ENCODE results near the gene RNF112.

GRCh38 chr17:19411631-19412030 is 599 bp downstream of the RNF112 start:
- TF ChIP-seq, protein P1, sequence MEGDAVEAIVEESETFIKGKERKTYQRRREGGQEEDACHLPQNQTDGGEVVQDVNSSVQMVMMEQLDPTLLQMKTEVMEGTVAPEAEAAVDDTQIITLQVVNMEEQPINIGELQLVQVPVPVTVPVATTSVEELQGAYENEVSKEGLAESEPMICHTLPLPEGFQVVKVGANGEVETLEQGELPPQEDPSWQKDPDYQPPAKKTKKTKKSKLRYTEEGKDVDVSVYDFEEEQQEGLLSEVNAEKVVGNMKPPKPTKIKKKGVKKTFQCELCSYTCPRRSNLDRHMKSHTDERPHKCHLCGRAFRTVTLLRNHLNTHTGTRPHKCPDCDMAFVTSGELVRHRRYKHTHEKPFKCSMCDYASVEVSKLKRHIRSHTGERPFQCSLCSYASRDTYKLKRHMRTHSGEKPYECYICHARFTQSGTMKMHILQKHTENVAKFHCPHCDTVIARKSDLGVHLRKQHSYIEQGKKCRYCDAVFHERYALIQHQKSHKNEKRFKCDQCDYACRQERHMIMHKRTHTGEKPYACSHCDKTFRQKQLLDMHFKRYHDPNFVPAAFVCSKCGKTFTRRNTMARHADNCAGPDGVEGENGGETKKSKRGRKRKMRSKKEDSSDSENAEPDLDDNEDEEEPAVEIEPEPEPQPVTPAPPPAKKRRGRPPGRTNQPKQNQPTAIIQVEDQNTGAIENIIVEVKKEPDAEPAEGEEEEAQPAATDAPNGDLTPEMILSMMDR (IDR thresholded peaks at IDR 0.05): no peak
- TF ChIP-seq POLR2A (IDR thresholded peaks at IDR 0.05): no peak

All from right lobe of liver (tissue), 4 donors.